HEK293T (cell line): ENCODE measurements around the gene PPP2R3A.

Experiments used
- ARNT ChIP-seq: fragments of 450-650 bp; IDR thresholded peaks from 2 replicates; pipeline ENCODE4 v1.6.1; 2017; ENCODE audit warnings: mild to moderate bottlenecking
- FOXA1 ChIP-seq: fragments of 450-650 bp; IDR thresholded peaks from 2 replicates; pipeline ENCODE4 v1.6.1; 2016; ENCODE audit warnings: mild to moderate bottlenecking
- FOXK2 ChIP-seq: fragments of 450-650 bp; IDR thresholded peaks from 2 replicates; pipeline ENCODE4 v1.6.1; 2016; ENCODE audit warnings: mild to moderate bottlenecking
- NFRKB ChIP-seq: fragments of 450-650 bp; IDR thresholded peaks from 2 replicates; pipeline ENCODE4 v1.6.1; 2016; ENCODE audit warnings: mild to moderate bottlenecking, moderate library complexity
- SP1 ChIP-seq: fragments of 450-650 bp; IDR thresholded peaks from 2 replicates; pipeline ENCODE4 v1.6.1; 2017
- TARDBP ChIP-seq: fragments of 450-650 bp; IDR thresholded peaks from 2 replicates; pipeline ENCODE4 v1.6.1; 2016
- ZNF384 ChIP-seq: fragments of 450-650 bp; IDR thresholded peaks from 2 replicates; pipeline ENCODE4 v1.6.1; 2016

- TF ChIP-seq TARDBP (no peak), ZNF384 (no peak), FOXA1 (no peak), SP1 (no peak), NFRKB (no peak), FOXK2 (no peak), ARNT (no peak)
These were observed 26.5 kb downstream of the PPP2R3A start for GRCh38 chr3:135992072-135992471.
